ENCODE data around the gene SEMA4G. TPM values are rescaled to one million over a fixed set of nuclear protein-coding genes. Genes with fewer than 3 reads are reported as not detected.
A peak's percentile ranks its signal among the peaks of the same experiment; 100 is the strongest.

Gene SEMA4G
- total and polyA plus RNA-seq, 5 donors = 3.1 to 3.8 (median 3.2) TPM

GRCh38 chr10:101018600-101019439 is 49.5 kb downstream of the SEMA4G start:
- peak; percentile 88 to 94 (median 94) for DNase-seq
- WGBS = 16% methylated on average over 45 of the region's 45 CpGs
- ATAC-seq = peak; percentile 66 to 83
- no peaks in the 10 kb centered on the region for H3K9me3 ChIP-seq (ENCODE audit: control insufficient read depth, low read length)
- H3K27ac ChIP-seq (ENCODE audit: low read length) = no peak overlapping the region
- no peaks in the 10 kb centered on the region for H3K4me1 ChIP-seq (ENCODE audit: control insufficient read depth, insufficient read depth, low read length)
- no peaks in the 10 kb centered on the region for H3K27me3 ChIP-seq (ENCODE audit: control insufficient read depth, insufficient read depth)
- intact Hi-C loops (cut with DNase I) = no loop called here
- no peak overlapping the region for H3K4me3 ChIP-seq (ENCODE audit: low read length)

Small RNA genes within 50 kb of the gene (microRNA-seq; reads per million reads assigned to microRNA genes)
- 0 reads per million in 2 donors for gene MIR608

Other genes with a start within 250 kb of the SEMA4G start
- not detected for gene PAX2, start 223.9 kb upstream of the SEMA4G start, total RNA-seq
- gene PAX2, start 223.9 kb upstream of the SEMA4G start, polyA plus RNA-seq = not detected
- gene SLF2, start 56.5 kb upstream of the SEMA4G start, total RNA-seq = 10 to 100 TPM; 15.8 to 22.6 (median 20.5) TPM
- 7.4 TPM for gene SLF2, start 56.5 kb upstream of the SEMA4G start, polyA plus RNA-seq
- gene MRPL43, start 18.0 kb downstream of the SEMA4G start, total RNA-seq = 10 to 100 TPM; 47.2 to 62.6 (median 60.6) TPM
- gene MRPL43, start 18.0 kb downstream of the SEMA4G start, polyA plus RNA-seq = 90.6 TPM
- gene TWNK, start 18.0 kb downstream of the SEMA4G start, total RNA-seq = 1 to 10 TPM; 4.3 to 7.5 (median 5.2) TPM
- 4.4 TPM for gene TWNK, start 18.0 kb downstream of the SEMA4G start, polyA plus RNA-seq
- 10 to 100 TPM; 42.5 to 48.5 (median 47.5) TPM for gene LZTS2, start 30.3 kb downstream of the SEMA4G start, total RNA-seq
- 66.4 TPM for gene LZTS2, start 30.3 kb downstream of the SEMA4G start, polyA plus RNA-seq
- gene PDZD7, start 61.6 kb downstream of the SEMA4G start, total RNA-seq = under 1 TPM; 0.33 to 0.94 (median 0.83) TPM
- 0.41 TPM for gene PDZD7, start 61.6 kb downstream of the SEMA4G start, polyA plus RNA-seq
- 10 to 100 TPM; 21.1 to 28.1 (median 24.7) TPM for gene SFXN3, start 61.7 kb downstream of the SEMA4G start, total RNA-seq
- 18.0 TPM for gene SFXN3, start 61.7 kb downstream of the SEMA4G start, polyA plus RNA-seq
- 10 to 100 TPM in 3 of 4 donors, 1 to 10 TPM in 1; 6.7 to 19.1 (median 12.7) TPM for gene KAZALD1, start 92.5 kb downstream of the SEMA4G start, total RNA-seq
- gene KAZALD1, start 92.5 kb downstream of the SEMA4G start, polyA plus RNA-seq = 15.3 TPM
- 1 to 10 TPM in 3 of 4 donors, under 1 TPM in 1; 0.09 to 1.2 (median 1.0) TPM for gene TLX1, start 161.8 kb downstream of the SEMA4G start, total RNA-seq
- gene TLX1, start 161.8 kb downstream of the SEMA4G start, polyA plus RNA-seq = 0.52 TPM

Data from right cardiac atrium (tissue), 5 donors.